GM12878 (cell line): ENCODE data around the gene C16orf90.

ENCODE experiments used
- GATAD2B ChIP-seq: fragments of 450-650 bp; conservative IDR thresholded peaks from 2 replicates; pipeline ENCODE4 v1.6.1; 2017; ENCODE audit warnings: low read depth, mild to moderate bottlenecking, moderate library complexity
- PKNOX1 ChIP-seq: fragments of 450-650 bp; IDR thresholded peaks from 2 replicates; pipeline ENCODE4 v1.6.1; 2016; ENCODE audit warnings: mild to moderate bottlenecking

- TF ChIP-seq PKNOX1 (no peak), GATAD2B (no peak)
Observed at GRCh38 chr16:3515897-3516296, 20.6 kb upstream of the C16orf90 start.
